ENCODE measurements around the gene JAZF1. TPM values are rescaled to one million over a fixed set of nuclear protein-coding genes. Genes with fewer than 3 reads are reported as not detected.
"Not testable (repeated sequence)": the region's sequence is repeated elsewhere in the genome, so short reads cannot be mapped to it uniquely, and the experiment has no call there.

JAZF1 gene
- total RNA-seq, 1 experiment from 2014 or later, result 36.6 TPM

- Histone ChIP-seq H3K36me3 (peaks cover 15% of the 10 kb centered on the region; the same call in 1 of the 2 replicates), H3K27ac (no peak overlapping the region), H3K4me3 (no peak overlapping the region), H3K27me3 (replicated peaks) (no peaks in the 10 kb centered on the region), H3K9me3 (replicated peaks) (no peaks in the 10 kb centered on the region), H3K4me1 (replicated peaks) (peaks cover 11% of the 10 kb centered on the region)
- no peak for DNase-seq (ENCODE audit: low read depth in 1 of 2, low spot score in 2 of 2)
These were observed 290.8 kb downstream of the JAZF1 start for GRCh38 chr7:27889800-27890199.

GRCh38 chr7:27888736-27889135, 291.9 kb downstream of the JAZF1 start:
- Histone ChIP-seq H3K4me1 (replicated peaks) (peaks cover 21% of the 10 kb centered on the region), H3K4me3 (no peak overlapping the region), H3K9me3 (replicated peaks) (no peaks in the 10 kb centered on the region), H3K27me3 (replicated peaks) (no peaks in the 10 kb centered on the region), H3K27ac (no peak overlapping the region), H3K36me3 (peaks cover 11% of the 10 kb centered on the region; the same call in 1 of the 2 replicates)
- DNase-seq (ENCODE audit: low read depth in 1 of 2, low spot score in 2 of 2), result no peak

DNA sequence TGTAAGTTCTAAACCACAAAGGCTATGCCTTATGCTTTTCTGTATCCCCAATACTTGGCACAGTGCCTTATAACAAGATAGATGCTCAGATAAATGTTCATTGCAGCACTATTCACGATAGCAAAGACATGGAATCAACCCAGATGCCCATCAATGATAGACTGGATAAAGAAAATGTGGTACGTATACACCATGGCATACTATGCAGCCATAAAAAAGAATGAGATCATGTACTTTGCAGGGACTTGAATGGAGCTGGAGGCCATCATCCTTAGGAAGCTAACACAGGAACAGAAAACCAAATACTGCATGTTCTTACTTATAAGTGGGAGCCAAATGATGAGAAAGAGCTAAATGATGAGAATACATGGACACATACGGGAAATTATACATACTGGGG, 293.9 kb downstream of the JAZF1 start:
- not testable (repeated sequence) for H3K4me3 ChIP-seq; DNase-seq (ENCODE audit: low read depth in 1 of 2, low spot score in 2 of 2); H3K27me3 ChIP-seq (replicated peaks); H3K9me3 ChIP-seq (replicated peaks); H3K27ac ChIP-seq
- Histone ChIP-seq H3K4me1 (replicated peaks) (peaks cover 36% of the 10 kb centered on the region), H3K36me3 (peaks cover 11% of the 10 kb centered on the region; the same call in 1 of the 2 replicates)

- Histone ChIP-seq H3K4me1 (replicated peaks) (peaks cover 36% of the 10 kb centered on the region), H3K36me3 (peaks cover 11% of the 10 kb centered on the region; the same call in 1 of the 2 replicates), H3K4me3 (no peak overlapping the region), H3K27ac (no peak overlapping the region), H3K27me3 (replicated peaks) (no peaks in the 10 kb centered on the region), H3K9me3 (replicated peaks) (no peaks in the 10 kb centered on the region)
- DNase-seq (ENCODE audit: low read depth in 1 of 2, low spot score in 2 of 2), result no peak
These were observed 294.9 kb downstream of the JAZF1 start for GRCh38 chr7:27885652-27886051.

- peaks cover 5% of the 10 kb centered on the region; the same call in 1 of the 2 replicates for H3K36me3 ChIP-seq
- H3K27ac ChIP-seq, result peak overlapping the region; percentile 90
- H3K27me3 ChIP-seq (replicated peaks), result no peaks in the 10 kb centered on the region
- no peak overlapping the region for H3K4me3 ChIP-seq
- no peaks in the 10 kb centered on the region for H3K9me3 ChIP-seq (replicated peaks)
- DNase-seq (ENCODE audit: low read depth in 1 of 2, low spot score in 2 of 2), result peak in 1 of 2 experiments; percentile 81
- peaks cover 36% of the 10 kb centered on the region for H3K4me1 ChIP-seq (replicated peaks)
These were observed 296.9 kb downstream of the JAZF1 start for GRCh38 chr7:27883696-27884095.

GRCh38 chr7:27876756-27877155, 303.8 kb downstream of the JAZF1 start:
- no peak for DNase-seq (ENCODE audit: low read depth in 1 of 2, low spot score in 2 of 2)
- Histone ChIP-seq H3K36me3 (no peaks in the 10 kb centered on the region; the same call in 1 of the 2 replicates), H3K9me3 (replicated peaks) (no peaks in the 10 kb centered on the region), H3K4me1 (replicated peaks) (peaks cover 15% of the 10 kb centered on the region), H3K27me3 (replicated peaks) (peaks cover 4% of the 10 kb centered on the region; the same call in 1 of the 2 replicates), H3K4me3 (no peak overlapping the region), H3K27ac (no peak overlapping the region)

DNA sequence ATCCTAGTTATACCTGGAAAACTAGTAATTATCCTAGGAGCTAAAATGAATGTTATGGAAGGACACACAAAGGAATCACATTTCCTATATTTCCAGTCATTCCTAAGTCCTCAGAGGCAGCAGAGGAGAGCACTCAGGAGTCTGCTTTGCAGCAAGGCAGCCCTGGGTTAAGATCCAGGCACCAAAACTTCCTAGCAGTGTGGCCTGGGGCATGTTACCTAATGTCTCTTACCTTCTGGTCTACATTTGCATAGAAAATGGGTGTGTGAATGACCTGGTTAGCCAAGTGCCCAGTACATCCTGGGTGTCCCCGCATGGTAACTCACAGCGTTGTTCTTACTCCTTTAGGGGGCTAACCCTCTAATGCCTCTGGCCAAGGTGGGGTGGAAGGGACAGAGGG, 304.8 kb downstream of the JAZF1 start:
- Histone ChIP-seq H3K9me3 (replicated peaks) (no peaks in the 10 kb centered on the region), H3K4me1 (replicated peaks) (peaks cover 15% of the 10 kb centered on the region), H3K36me3 (no peaks in the 10 kb centered on the region; the same call in 1 of the 2 replicates), H3K4me3 (no peak overlapping the region), H3K27ac (no peak overlapping the region), H3K27me3 (replicated peaks) (peaks cover 4% of the 10 kb centered on the region; the same call in 1 of the 2 replicates)
- no peak for DNase-seq (ENCODE audit: low read depth in 1 of 2, low spot score in 2 of 2)

GRCh38 chr7:27875061-27875460, 305.5 kb downstream of the JAZF1 start:
- H3K27ac ChIP-seq, result no peak overlapping the region
- peaks cover 15% of the 10 kb centered on the region for H3K4me1 ChIP-seq (replicated peaks)
- no peak overlapping the region for H3K4me3 ChIP-seq
- DNase-seq (ENCODE audit: low read depth in 1 of 2, low spot score in 2 of 2), result no peak
- peaks cover 4% of the 10 kb centered on the region; the same call in 1 of the 2 replicates for H3K27me3 ChIP-seq (replicated peaks)
- H3K36me3 ChIP-seq, result no peaks in the 10 kb centered on the region; the same call in 1 of the 2 replicates
- no peaks in the 10 kb centered on the region for H3K9me3 ChIP-seq (replicated peaks)

GRCh38 chr7:27873981-27874957, 306.3 kb downstream of the JAZF1 start:
- Histone ChIP-seq H3K27me3 (replicated peaks) (peaks cover 4% of the 10 kb centered on the region; the same call in 1 of the 2 replicates), H3K27ac (no peak overlapping the region), H3K4me1 (replicated peaks) (peaks cover 15% of the 10 kb centered on the region), H3K4me3 (no peak overlapping the region), H3K9me3 (replicated peaks) (no peaks in the 10 kb centered on the region), H3K36me3 (no peaks in the 10 kb centered on the region; the same call in 1 of the 2 replicates)
- peak; percentile 39 to 50 for DNase-seq (ENCODE audit: low read depth in 1 of 2, low spot score in 2 of 2)

DNA sequence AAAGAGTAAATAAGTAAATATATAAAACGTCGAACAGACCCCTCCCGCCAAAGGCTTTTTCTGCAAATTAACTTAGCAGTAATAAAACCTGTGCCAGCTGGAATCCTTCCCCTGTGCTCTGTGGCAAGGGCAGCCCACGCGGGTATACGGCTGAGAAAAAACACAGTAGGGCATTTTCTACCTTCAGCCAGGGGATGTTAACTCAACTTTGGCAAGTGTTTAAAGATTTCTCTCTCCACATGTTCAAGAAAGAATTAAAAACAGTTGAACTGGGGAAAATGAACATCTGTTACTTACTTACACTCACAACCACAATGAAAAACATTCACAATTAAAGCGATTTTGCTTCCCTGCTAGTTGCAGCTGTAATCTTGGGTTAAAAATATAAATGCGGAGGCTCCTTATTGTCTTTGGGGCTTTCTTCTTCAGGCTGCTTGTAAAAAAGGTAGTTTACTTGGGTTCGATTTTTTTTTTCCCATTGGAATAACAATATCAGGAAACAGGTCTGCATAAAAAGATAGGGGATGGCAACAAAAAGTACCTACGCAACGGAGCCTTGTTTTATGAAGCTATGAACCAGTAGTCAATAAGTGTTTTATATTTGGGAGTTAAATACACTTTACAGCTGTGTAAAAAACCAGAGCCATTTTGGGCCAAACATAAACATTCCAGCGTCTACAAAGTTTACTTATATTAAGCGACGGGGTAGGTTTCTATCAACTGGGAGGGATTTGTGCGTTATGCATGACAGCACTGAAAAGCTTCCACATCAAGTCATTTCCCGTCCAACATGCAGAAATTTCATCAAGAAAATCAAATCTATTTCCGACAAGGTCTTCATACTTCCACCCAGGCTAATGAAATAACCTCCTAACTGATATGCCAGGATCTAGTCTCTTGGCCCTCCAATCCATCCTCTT, 308.0 kb downstream of the JAZF1 start:
- no peak for DNase-seq (ENCODE audit: low read depth in 1 of 2, low spot score in 2 of 2)
- Histone ChIP-seq H3K9me3 (replicated peaks) (no peaks in the 10 kb centered on the region), H3K27ac (no peak overlapping the region)

DNA sequence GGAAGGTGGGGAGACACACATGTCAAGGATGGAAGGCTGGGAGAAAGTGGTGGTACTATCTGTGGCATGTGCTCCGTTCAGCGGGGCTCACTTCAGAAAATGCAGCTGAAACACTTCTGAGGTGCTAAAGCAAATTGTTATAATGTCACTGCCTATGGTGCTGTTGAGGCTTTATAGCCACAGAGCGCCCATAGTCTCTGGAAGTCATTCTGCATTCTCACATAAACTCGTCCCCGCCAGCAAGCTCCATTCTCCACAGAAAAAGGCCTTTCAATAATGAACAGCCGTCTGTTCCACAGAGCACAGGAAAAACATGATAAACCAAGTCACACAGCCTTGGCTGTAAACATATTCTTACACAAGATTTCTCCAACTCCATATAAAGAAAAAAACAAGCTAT, 308.7 kb downstream of the JAZF1 start:
- no peaks in the 10 kb centered on the region for H3K36me3 ChIP-seq
- peaks cover 4% of the 10 kb centered on the region; the same call in 1 of the 2 replicates for H3K27me3 ChIP-seq (replicated peaks)

More for the DNA sequence above, 308.0 kb downstream of the JAZF1 start:
- Histone ChIP-seq H3K4me1 (replicated peaks) (peaks cover 15% of the 10 kb centered on the region), H3K4me3 (no peak overlapping the region), H3K36me3 (no peaks in the 10 kb centered on the region; the same call in 1 of the 2 replicates), H3K27me3 (replicated peaks) (peaks cover 4% of the 10 kb centered on the region; the same call in 1 of the 2 replicates)

DNA sequence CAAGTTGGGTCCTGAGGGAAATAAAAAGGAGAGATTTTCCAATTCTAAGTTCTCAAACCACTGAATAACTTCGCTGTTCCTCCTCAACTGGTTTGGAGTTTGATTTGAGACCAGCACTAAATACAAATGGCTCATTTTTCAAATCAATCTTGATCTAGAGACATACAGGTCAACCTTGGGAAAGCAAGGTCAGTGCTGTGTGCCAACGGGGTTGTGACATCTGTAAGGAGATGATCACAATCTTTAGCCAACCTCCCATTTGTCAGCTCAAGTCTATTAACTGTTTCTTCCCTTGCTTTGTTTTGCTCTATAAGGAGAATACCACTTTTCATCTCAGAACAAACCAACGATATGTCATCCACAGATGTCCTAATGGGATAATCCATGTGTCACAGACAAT, 309.5 kb downstream of the JAZF1 start:
- Histone ChIP-seq H3K27me3 (replicated peaks) (peaks cover 4% of the 10 kb centered on the region; the same call in 1 of the 2 replicates), H3K4me3 (no peak overlapping the region), H3K4me1 (replicated peaks) (peaks cover 15% of the 10 kb centered on the region), H3K9me3 (replicated peaks) (no peaks in the 10 kb centered on the region), H3K27ac (no peak overlapping the region), H3K36me3 (no peaks in the 10 kb centered on the region; the same call in 1 of the 2 replicates)
- no peak for DNase-seq (ENCODE audit: low read depth in 1 of 2, low spot score in 2 of 2)

More for the DNA sequence above, 308.7 kb downstream of the JAZF1 start:
- no peaks in the 10 kb centered on the region for H3K9me3 ChIP-seq (replicated peaks)
- no peak overlapping the region for H3K27ac ChIP-seq
- peaks cover 15% of the 10 kb centered on the region for H3K4me1 ChIP-seq (replicated peaks)
- no peak overlapping the region for H3K4me3 ChIP-seq
- DNase-seq (ENCODE audit: low read depth in 1 of 2, low spot score in 2 of 2), result no peak

DNA sequence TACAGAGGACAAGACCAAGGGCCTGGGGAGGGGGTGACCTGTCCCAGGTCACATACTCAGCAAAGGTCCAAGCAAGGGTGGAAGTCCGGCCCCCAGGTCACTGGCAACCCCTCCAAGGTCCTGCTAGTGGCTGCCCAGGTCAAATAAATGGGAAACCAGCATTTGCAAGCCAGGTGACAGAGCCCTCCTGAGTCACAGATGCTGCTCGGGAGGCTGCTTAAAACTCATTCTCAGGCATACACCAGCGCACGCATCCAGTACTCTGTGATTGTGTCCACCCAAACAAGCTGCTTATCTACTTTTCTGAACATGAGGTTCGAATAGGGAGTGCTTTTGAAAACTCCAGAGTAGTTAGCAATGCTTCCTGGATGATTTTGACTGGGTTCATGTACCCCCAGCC, 310.0 kb downstream of the JAZF1 start:
- H3K36me3 ChIP-seq, result no peaks in the 10 kb centered on the region; the same call in 1 of the 2 replicates
- peaks cover 15% of the 10 kb centered on the region for H3K4me1 ChIP-seq (replicated peaks)
- DNase-seq (ENCODE audit: low read depth in 1 of 2, low spot score in 2 of 2), result no peak
- H3K4me3 ChIP-seq, result no peak overlapping the region
- peaks cover 4% of the 10 kb centered on the region; the same call in 1 of the 2 replicates for H3K27me3 ChIP-seq (replicated peaks)
- H3K9me3 ChIP-seq (replicated peaks), result no peaks in the 10 kb centered on the region
- H3K27ac ChIP-seq, result no peak overlapping the region
